ENCODE data around the gene HGS. TPM values are rescaled to one million over a fixed set of nuclear protein-coding genes. Genes with fewer than 3 reads are reported as not detected.

HGS gene
- total RNA-seq, 1 donor from 2014 or later, result 88.3 TPM

DNA sequence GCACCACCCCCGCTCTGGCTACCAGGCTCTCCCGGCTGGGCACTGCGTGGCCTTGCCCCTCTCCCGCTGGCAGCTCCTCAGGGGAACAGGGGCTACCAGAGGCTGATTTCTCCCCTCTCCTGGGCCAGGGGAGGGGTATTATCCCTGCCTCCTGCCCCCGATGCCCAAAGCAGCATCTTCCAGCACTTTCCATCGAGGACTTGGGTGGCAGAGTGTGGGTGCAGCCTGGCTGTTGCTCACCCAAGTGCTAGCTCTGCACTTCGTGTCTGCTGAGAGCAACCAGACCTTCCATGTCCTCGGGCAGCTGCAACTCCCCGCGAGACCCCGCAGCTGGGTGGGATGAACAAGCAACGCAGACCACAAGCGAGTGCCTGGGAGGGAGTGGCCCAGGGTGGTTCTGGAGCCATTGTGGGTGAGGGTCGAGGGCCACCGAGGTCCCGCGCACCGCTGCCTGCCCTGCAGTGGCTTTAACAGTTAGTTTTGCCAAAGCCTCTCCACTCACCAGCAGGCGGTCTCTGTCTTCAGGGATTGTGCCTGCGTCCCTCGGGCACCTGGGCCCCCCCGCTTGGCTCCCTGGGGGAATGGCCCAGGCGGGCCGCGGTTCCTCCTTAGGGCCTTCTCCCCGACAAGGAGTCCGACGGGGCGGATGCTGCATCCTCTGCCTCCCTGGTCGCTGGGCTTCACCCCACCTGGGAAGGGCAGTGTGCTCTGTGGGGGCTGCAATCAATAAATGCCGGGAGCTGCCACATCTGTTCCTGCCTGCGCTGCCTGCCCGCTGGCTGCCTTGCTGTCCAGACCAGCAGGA lies 36.7 kb downstream of the HGS start:
- intact Hi-C loops (cut with DNase I), result no loop called here
- Histone ChIP-seq H3K27me3 (no peaks in the 10 kb centered on the region), H3K27ac (no peak overlapping the region), H3K9me3 (no peaks in the 10 kb centered on the region), H3K36me3 (no peaks in the 10 kb centered on the region), H3K4me3 (no peak overlapping the region), H3K4me1 (peaks cover 7% of the 10 kb centered on the region)
- ATAC-seq, result no peak
- TF ChIP-seq, protein P1, sequence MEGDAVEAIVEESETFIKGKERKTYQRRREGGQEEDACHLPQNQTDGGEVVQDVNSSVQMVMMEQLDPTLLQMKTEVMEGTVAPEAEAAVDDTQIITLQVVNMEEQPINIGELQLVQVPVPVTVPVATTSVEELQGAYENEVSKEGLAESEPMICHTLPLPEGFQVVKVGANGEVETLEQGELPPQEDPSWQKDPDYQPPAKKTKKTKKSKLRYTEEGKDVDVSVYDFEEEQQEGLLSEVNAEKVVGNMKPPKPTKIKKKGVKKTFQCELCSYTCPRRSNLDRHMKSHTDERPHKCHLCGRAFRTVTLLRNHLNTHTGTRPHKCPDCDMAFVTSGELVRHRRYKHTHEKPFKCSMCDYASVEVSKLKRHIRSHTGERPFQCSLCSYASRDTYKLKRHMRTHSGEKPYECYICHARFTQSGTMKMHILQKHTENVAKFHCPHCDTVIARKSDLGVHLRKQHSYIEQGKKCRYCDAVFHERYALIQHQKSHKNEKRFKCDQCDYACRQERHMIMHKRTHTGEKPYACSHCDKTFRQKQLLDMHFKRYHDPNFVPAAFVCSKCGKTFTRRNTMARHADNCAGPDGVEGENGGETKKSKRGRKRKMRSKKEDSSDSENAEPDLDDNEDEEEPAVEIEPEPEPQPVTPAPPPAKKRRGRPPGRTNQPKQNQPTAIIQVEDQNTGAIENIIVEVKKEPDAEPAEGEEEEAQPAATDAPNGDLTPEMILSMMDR (IDR thresholded peaks at IDR 0.05), result no peak
- peak; percentile 64 for DNase-seq

DNA sequence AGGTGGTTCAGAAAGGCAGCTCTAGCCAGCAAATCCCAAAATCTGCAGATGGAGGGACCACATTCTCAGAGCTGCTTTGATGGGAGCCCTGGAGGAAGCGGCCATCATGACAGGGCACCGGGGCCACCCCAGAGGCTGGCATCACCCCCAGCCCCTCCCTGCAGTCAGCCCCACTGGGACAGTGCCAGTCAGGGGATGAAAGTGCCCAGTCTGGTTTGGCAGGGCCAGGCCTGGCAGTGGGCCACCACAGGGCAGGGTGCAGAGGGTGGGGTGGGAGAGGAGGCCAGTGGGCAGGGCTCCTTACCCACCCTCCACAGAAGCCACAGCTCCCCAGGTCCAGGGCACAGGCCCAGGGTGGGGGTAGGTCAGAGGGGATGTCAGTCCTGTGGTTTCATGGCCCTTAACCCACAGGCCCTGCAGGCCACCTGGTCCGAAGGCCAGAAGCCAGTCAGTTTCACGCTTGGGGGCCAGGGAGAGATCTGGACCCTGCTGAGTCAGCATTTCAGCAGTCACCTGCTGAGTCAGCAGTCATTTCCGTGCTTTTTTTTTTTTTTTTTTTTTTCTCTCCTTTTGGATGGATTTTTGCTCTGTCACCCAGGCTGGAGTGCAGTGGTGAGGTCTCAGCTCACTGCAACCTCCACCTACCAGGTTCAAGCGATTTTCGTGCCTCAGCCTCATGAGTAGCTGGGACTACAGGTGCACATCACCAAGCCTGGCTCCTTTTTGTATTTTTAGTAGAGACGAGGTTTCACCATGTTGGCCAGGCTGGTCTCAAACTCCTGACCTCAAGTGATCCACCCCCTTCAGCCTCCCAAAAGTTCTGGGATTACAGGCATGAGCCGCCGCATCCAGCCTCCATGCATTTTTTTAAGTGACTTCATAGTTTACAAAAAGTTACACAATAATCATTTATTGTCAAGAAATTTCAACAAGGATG lies 38.6 kb downstream of the HGS start:
- TF ChIP-seq, protein P1 (IDR thresholded peaks at IDR 0.05), result no peak
- H3K9me3 ChIP-seq, result no peaks in the 10 kb centered on the region
- H3K4me3 ChIP-seq, result no peak overlapping the region
- DNase-seq (peak; percentile 92), ATAC-seq (peak; percentile 91)
- H3K4me1 ChIP-seq, result peaks cover 7% of the 10 kb centered on the region
- no peaks in the 10 kb centered on the region for H3K27me3 ChIP-seq
- no peak overlapping the region for H3K27ac ChIP-seq
- no peaks in the 10 kb centered on the region for H3K36me3 ChIP-seq
- intact Hi-C loops (cut with DNase I), result no loop called here

DNA sequence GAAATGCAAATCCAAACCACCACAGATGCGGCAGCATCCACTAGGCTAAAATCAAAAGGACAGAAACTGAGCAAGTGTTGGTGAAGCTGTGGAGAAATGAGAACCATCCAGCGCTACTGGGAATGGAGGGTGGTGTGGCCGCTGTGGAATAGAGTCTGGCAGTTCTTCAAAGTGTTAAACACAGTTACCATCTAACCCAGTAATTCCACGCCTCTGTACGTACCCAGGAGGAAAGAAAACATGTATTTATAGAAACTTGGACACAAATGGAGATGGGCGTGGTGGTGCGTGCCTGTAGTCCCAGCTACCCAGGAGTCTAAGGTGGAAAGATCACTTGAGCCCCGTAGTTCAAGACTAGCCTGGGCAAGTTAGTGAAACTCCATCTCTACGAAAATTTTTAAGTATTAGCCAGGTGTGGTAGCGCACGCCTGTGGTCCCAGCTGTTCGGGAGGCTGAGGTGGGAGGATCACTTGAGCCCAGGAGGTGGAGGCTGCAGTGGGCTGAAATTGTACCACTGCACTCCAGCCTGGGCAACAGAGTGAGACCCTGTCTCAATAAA lies 39.9 kb downstream of the HGS start:
- TF ChIP-seq, protein P1 (IDR thresholded peaks at IDR 0.05), result no peak
- H3K36me3 ChIP-seq, result no peaks in the 10 kb centered on the region
- no peaks in the 10 kb centered on the region for H3K9me3 ChIP-seq
- H3K4me1 ChIP-seq, result peaks cover 7% of the 10 kb centered on the region
- H3K27me3 ChIP-seq, result no peaks in the 10 kb centered on the region
- H3K4me3 ChIP-seq, result no peak overlapping the region
- H3K27ac ChIP-seq, result no peak overlapping the region
- ATAC-seq, result no peak
- no peak for DNase-seq
- intact Hi-C loops (cut with DNase I), result no loop called here

GRCh38 chr17:81725439-81725838 lies 41.6 kb downstream of the HGS start:
- Histone ChIP-seq H3K36me3 (no peaks in the 10 kb centered on the region), H3K4me1 (peaks cover 7% of the 10 kb centered on the region), H3K27ac (no peak overlapping the region), H3K27me3 (peaks cover 1% of the 10 kb centered on the region), H3K9me3 (no peaks in the 10 kb centered on the region), H3K4me3 (no peak overlapping the region)
- ATAC-seq (no peak), DNase-seq (no peak)
- intact Hi-C loops (cut with DNase I), result no loop called here
- TF ChIP-seq, protein P1 (IDR thresholded peaks at IDR 0.05), result no peak

DNA sequence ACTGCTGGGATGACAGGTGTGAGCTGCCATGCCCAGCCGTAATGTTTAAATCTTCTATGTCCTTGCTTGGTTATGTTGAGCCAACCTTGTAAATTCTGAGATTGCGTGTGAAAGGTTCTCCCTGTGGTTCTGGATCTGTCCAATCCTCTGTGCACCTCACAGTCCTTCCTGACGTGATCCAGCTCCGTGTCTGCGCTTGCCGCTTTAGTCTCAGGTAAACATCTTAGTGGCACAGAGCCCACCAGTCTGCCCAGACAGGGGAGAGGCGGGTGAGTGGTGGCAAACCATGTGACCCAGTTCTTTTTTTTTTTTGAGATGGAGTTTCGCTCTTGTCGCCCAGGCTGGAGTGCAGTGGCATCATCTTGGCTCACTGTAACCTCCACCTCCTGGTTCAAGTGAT lies 42.2 kb downstream of the HGS start:
- Histone ChIP-seq H3K36me3 (no peaks in the 10 kb centered on the region), H3K4me1 (peaks cover 7% of the 10 kb centered on the region), H3K4me3 (no peak overlapping the region), H3K27me3 (peaks cover 4% of the 10 kb centered on the region), H3K9me3 (no peaks in the 10 kb centered on the region), H3K27ac (no peak overlapping the region)
- ATAC-seq (peak; percentile 64), DNase-seq (peak; percentile 68)
- TF ChIP-seq, protein P1 (IDR thresholded peaks at IDR 0.05), result no peak
- intact Hi-C loops (cut with DNase I), result no loop called here

All from upper lobe of right lung (tissue), 1 donor.